H1 (cell line): ENCODE data around the gene RALA. TPM values are rescaled to one million over a fixed set of nuclear protein-coding genes. Genes with fewer than 3 reads are reported as not detected.

Experiments
- ASH2L ChIP-seq: fragments of 200-600, 300-600 bp; sonication (generic); IDR thresholded peaks from one replicate; pipeline ENCODE4 v1.7.1; 2017; ENCODE audit warnings: low read length
- CEBPB ChIP-seq: IDR thresholded peaks from 2 replicates; pipeline ENCODE4 v1.6.1; 2012; ENCODE audit warnings: low read depth, low read length
- GTF2F1 ChIP-seq: IDR thresholded peaks from 2 replicates; pipeline ENCODE4 v1.6.1; 2012; ENCODE audit warnings: low read depth, low read length, improper control_type of control experiment, borderline replicate concordance
- KDM1A ChIP-seq: fragments of 200-600, 300-600 bp; sonication (generic); IDR thresholded peaks from 2 replicates; pipeline ENCODE4 v1.7.1; 2016; ENCODE audit warnings: mild to moderate bottlenecking, low read length, borderline replicate concordance
- KDM5A ChIP-seq: fragments of 200-600 bp; IDR thresholded peaks from 2 replicates; pipeline ENCODE4 v1.7.1; 2012; ENCODE audit warnings: mild to moderate bottlenecking, low read length, inconsistent platforms, mixed read lengths
- POLR2A ChIP-seq, 2 experiments: IDR thresholded peaks; 1 replicate in 1 of 2; 2 replicates in 1 of 2; pipeline ENCODE4 v1.6.1; 2011; ENCODE audit warnings: low read depth in 2 of 2, low read length in 2 of 2, mild to moderate bottlenecking in 2 of 2; ENCODE audit errors: control extremely low read depth in 1 of 2
- RXRA ChIP-seq: IDR thresholded peaks from 2 replicates; pipeline ENCODE4 v1.6.1; 2011; ENCODE audit warnings: low read depth, mild to moderate bottlenecking, low read length, moderate library complexity; ENCODE audit not compliant: insufficient read depth
- SP4 ChIP-seq: IDR thresholded peaks from 2 replicates; pipeline ENCODE4 v1.6.1; 2012; ENCODE audit warnings: low read length, inconsistent platforms
- SRF ChIP-seq: IDR thresholded peaks from 2 replicates; pipeline ENCODE4 v1.6.1; 2011; ENCODE audit warnings: mild to moderate bottlenecking, low read depth, low read length, moderate library complexity
- ZNF274 ChIP-seq: IDR thresholded peaks from 2 replicates; pipeline ENCODE4 v1.7.0; 2012; ENCODE audit warnings: low read length, borderline replicate concordance; ENCODE audit errors: extremely low read depth
- polyA plus RNA-seq, 7 experiments: library from polyadenylated mRNA; depleted of rRNA in 3 of 7; stranded (reverse) in 5 of 7; unstranded in 2 of 7; fragments of >200 nt in 5 of 7; fragments of 200-250 nt in 2 of 7; gene quantifications; 1 replicate in 5 of 7; 2 replicates in 1 of 7; 4 replicates in 1 of 7; pipeline versions ENCODE4 v1.2.1 to v1.2.3, GENCODE V29; 2011 to 2013; ENCODE audit warnings: missing spikeins in 2 of 7, mixed read lengths in 2 of 7
- total RNA-seq: library from RNA; stranded (reverse); fragmentation: NEBNext Ultra II Directional; extraction: Animal tissue kit (Norgen Biotek cat#: 25700); gene quantifications from 2 replicates; pipeline ENCODE4 v1.2.1, GENCODE V29; 2021
- TF ChIP-seq, protein P1 (sequence below): fragments of 300-600 bp; sonication (generic); IDR thresholded peaks from 2 replicates; pipeline ENCODE4 v1.7.1; 2012; ENCODE audit warnings: low read length, moderate library complexity, mild to moderate bottlenecking, inconsistent platforms; ENCODE audit not compliant: insufficient replicate concordance

The RALA gene
- total and polyA plus RNA-seq, 2 of the 8 experiments (the other 6 are each of a cell fraction or from before 2014, with no cell fraction given), result 24.1 to 72.8 TPM

DNA sequence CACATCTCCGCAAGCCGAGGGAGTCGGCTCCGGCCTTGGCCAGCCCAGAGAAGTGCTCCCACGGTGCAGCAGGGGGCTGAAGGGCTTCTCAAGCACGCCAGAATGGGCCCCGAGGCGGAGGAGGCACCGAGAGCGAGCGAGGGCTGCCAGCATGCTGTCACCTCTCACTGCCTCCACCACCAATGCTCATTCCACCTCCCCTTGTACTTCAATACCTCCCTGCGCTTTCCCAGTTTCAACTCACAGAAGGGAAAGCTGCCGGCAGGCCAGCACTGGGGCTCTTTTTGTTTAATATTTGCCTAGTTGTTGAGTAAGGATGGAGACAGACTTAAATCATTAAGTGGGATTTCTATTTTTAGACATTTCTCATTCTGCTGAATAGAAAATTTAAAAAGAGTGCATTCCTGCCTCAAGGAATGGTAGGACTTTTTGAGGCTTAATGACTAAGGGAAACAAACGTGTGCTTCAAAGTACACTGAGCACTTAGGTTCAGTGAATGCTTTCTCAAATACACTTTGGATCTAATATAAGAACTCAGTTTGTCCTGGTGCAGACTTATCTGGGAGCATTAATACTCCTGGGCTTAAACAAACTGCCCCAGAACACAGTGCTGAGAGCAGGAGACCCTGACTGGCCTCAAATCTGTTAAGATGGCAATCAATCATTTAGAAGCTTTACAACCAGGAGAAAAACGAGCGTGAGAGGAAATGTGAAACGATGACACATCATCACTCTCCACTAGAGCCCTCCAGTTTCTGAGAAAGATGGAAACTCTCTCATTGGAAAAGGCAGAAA is 131.2 kb downstream of the RALA start (continued):
- TF ChIP-seq, protein P1, sequence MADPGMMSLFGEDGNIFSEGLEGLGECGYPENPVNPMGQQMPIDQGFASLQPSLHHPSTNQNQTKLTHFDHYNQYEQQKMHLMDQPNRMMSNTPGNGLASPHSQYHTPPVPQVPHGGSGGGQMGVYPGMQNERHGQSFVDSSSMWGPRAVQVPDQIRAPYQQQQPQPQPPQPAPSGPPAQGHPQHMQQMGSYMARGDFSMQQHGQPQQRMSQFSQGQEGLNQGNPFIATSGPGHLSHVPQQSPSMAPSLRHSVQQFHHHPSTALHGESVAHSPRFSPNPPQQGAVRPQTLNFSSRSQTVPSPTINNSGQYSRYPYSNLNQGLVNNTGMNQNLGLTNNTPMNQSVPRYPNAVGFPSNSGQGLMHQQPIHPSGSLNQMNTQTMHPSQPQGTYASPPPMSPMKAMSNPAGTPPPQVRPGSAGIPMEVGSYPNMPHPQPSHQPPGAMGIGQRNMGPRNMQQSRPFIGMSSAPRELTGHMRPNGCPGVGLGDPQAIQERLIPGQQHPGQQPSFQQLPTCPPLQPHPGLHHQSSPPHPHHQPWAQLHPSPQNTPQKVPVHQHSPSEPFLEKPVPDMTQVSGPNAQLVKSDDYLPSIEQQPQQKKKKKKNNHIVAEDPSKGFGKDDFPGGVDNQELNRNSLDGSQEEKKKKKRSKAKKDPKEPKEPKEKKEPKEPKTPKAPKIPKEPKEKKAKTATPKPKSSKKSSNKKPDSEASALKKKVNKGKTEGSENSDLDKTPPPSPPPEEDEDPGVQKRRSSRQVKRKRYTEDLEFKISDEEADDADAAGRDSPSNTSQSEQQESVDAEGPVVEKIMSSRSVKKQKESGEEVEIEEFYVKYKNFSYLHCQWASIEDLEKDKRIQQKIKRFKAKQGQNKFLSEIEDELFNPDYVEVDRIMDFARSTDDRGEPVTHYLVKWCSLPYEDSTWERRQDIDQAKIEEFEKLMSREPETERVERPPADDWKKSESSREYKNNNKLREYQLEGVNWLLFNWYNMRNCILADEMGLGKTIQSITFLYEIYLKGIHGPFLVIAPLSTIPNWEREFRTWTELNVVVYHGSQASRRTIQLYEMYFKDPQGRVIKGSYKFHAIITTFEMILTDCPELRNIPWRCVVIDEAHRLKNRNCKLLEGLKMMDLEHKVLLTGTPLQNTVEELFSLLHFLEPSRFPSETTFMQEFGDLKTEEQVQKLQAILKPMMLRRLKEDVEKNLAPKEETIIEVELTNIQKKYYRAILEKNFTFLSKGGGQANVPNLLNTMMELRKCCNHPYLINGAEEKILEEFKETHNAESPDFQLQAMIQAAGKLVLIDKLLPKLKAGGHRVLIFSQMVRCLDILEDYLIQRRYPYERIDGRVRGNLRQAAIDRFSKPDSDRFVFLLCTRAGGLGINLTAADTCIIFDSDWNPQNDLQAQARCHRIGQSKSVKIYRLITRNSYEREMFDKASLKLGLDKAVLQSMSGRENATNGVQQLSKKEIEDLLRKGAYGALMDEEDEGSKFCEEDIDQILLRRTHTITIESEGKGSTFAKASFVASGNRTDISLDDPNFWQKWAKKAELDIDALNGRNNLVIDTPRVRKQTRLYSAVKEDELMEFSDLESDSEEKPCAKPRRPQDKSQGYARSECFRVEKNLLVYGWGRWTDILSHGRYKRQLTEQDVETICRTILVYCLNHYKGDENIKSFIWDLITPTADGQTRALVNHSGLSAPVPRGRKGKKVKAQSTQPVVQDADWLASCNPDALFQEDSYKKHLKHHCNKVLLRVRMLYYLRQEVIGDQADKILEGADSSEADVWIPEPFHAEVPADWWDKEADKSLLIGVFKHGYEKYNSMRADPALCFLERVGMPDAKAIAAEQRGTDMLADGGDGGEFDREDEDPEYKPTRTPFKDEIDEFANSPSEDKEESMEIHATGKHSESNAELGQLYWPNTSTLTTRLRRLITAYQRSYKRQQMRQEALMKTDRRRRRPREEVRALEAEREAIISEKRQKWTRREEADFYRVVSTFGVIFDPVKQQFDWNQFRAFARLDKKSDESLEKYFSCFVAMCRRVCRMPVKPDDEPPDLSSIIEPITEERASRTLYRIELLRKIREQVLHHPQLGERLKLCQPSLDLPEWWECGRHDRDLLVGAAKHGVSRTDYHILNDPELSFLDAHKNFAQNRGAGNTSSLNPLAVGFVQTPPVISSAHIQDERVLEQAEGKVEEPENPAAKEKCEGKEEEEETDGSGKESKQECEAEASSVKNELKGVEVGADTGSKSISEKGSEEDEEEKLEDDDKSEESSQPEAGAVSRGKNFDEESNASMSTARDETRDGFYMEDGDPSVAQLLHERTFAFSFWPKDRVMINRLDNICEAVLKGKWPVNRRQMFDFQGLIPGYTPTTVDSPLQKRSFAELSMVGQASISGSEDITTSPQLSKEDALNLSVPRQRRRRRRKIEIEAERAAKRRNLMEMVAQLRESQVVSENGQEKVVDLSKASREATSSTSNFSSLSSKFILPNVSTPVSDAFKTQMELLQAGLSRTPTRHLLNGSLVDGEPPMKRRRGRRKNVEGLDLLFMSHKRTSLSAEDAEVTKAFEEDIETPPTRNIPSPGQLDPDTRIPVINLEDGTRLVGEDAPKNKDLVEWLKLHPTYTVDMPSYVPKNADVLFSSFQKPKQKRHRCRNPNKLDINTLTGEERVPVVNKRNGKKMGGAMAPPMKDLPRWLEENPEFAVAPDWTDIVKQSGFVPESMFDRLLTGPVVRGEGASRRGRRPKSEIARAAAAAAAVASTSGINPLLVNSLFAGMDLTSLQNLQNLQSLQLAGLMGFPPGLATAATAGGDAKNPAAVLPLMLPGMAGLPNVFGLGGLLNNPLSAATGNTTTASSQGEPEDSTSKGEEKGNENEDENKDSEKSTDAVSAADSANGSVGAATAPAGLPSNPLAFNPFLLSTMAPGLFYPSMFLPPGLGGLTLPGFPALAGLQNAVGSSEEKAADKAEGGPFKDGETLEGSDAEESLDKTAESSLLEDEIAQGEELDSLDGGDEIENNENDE, result no peak
- TF ChIP-seq RXRA (no peak), POLR2A (IDR thresholded peaks at IDR 0.05; ENCODE audit: control extremely low read depth in 1 of 2, low read depth in 2 of 2, low read length in 2 of 2) (no peak), KDM1A (no peak), ZNF274 (no peak), SRF (no peak), SP4 (no peak), ASH2L (no peak), GTF2F1 (no peak), CEBPB (no peak), KDM5A (no peak)
